GM06990 (cell line): ENCODE measurements around the gene LYRM4.

Experiments used
- DNase-seq: peaks from one replicate; pipeline ENCODE4 v3.0.0-alpha.2; 2011; ENCODE audit not compliant: insufficient read length; ENCODE audit errors: extremely low read depth
- H3K27me3 ChIP-seq: replicated peaks from 2 replicates; pipeline ENCODE4 v1.6.0; 2011; ENCODE audit warnings: low read length; ENCODE audit not compliant: control insufficient read depth, insufficient read depth
- H3K36me3 ChIP-seq: 2 replicates; pipeline ENCODE4 v1.5.1; 2011; ENCODE audit warnings: low read length; ENCODE audit not compliant: control insufficient read depth, insufficient read depth
- H3K4me3 ChIP-seq: replicated peaks from 2 replicates; pipeline ENCODE4 v1.5.1; 2011; ENCODE audit warnings: low read depth, mild to moderate bottlenecking, control low read depth, low read length
- CTCF ChIP-seq: IDR thresholded peaks from 2 replicates; pipeline ENCODE4 v1.5.1; 2011; ENCODE audit warnings: low read length, control low read depth, mild to moderate bottlenecking, inconsistent platforms; ENCODE audit not compliant: insufficient read depth, poor library complexity, severe bottlenecking

Gene LYRM4

GRCh38 chr6:5113096-5113495, 147.7 kb downstream of the LYRM4 start:
- no peaks in the 10 kb centered on the region for H3K27me3 ChIP-seq
- no peaks in the 10 kb centered on the region; the same call in none of the 2 replicates for H3K36me3 ChIP-seq
- no peak for TF ChIP-seq CTCF
- no peak for DNase-seq
- no peak overlapping the region for H3K4me3 ChIP-seq

GRCh38 chr6:5112066-5112799, 148.5 kb downstream of the LYRM4 start:
- TF ChIP-seq CTCF: no peak

GRCh38 chr6:5111626-5112025, 149.1 kb downstream of the LYRM4 start:
- no peak for DNase-seq
- H3K36me3 ChIP-seq: no peaks in the 10 kb centered on the region; the same call in none of the 2 replicates
- no peak for TF ChIP-seq CTCF
- H3K4me3 ChIP-seq: no peak overlapping the region
- H3K27me3 ChIP-seq: no peaks in the 10 kb centered on the region

More at GRCh38 chr6:5112066-5112799, 148.5 kb downstream of the LYRM4 start:
- no peaks in the 10 kb centered on the region for H3K27me3 ChIP-seq
- no peaks in the 10 kb centered on the region; the same call in none of the 2 replicates for H3K36me3 ChIP-seq
- no peak for DNase-seq
- H3K4me3 ChIP-seq: no peak overlapping the region

- no peak for DNase-seq
- TF ChIP-seq CTCF: no peak
- Histone ChIP-seq H3K36me3 (no peaks in the 10 kb centered on the region; the same call in none of the 2 replicates), H3K27me3 (no peaks in the 10 kb centered on the region), H3K4me3 (no peak overlapping the region)
These were observed 150.5 kb downstream of the LYRM4 start for GRCh38 chr6:5110246-5110645.

GRCh38 chr6:5109436-5109835, 151.3 kb downstream of the LYRM4 start:
- no peak for DNase-seq
- no peak for TF ChIP-seq CTCF
- H3K36me3 ChIP-seq: no peaks in the 10 kb centered on the region; the same call in none of the 2 replicates
- no peak overlapping the region for H3K4me3 ChIP-seq
- no peaks in the 10 kb centered on the region for H3K27me3 ChIP-seq
